Measurements from ENCODE around the gene INTS14.

Gene INTS14

GRCh38 chr15:65638681-65639089 lies 27.8 kb upstream of the INTS14 start:
- TF ChIP-seq EZH2phosphoT487 (conservative IDR thresholded peaks at IDR 0.05; ENCODE audit: low read length) (no peak), CTCF (IDR thresholded peaks at IDR 0.05; ENCODE audit: insufficient read depth, low read length, poor library complexity, severe bottlenecking) (peak; percentile 80)

GRCh38 chr15:65638109-65638508 lies 27.2 kb upstream of the INTS14 start:
- H3K36me3 ChIP-seq (ENCODE audit: low read length) = no peaks in the 10 kb centered on the region
- H3K27ac ChIP-seq (ENCODE audit: low read depth, low read length) = no peak overlapping the region
- H2AFZ ChIP-seq (ENCODE audit: low read depth, low read length, severe bottlenecking) = no peak overlapping the region
- no peaks in the 10 kb centered on the region for H3K9me2 ChIP-seq (replicated peaks; ENCODE audit: insufficient read depth, low read length)
- H3F3A ChIP-seq (ENCODE audit: insufficient read depth) = no peaks in the 10 kb centered on the region
- H4K20me1 ChIP-seq (ENCODE audit: low read depth, low read length) = no peaks in the 10 kb centered on the region
- H3K4me2 ChIP-seq (ENCODE audit: low read depth, low read length, poor library complexity, severe bottlenecking) = no peak overlapping the region
- TF ChIP-seq CTCF (IDR thresholded peaks at IDR 0.05; ENCODE audit: insufficient read depth, low read length, poor library complexity, severe bottlenecking) = no peak
- H3K4me3 ChIP-seq (ENCODE audit: insufficient read depth, low read length, poor library complexity, severe bottlenecking) = no peak overlapping the region
- no peak overlapping the region for H3K9ac ChIP-seq (ENCODE audit: low read length)
- no peaks in the 10 kb centered on the region for H3K9me3 ChIP-seq (ENCODE audit: insufficient read depth, low read length)
- H3K27me3 ChIP-seq (ENCODE audit: low read length) = no peaks in the 10 kb centered on the region
- H3K79me2 ChIP-seq (ENCODE audit: insufficient read depth, low read length) = no peaks in the 10 kb centered on the region

More at GRCh38 chr15:65638681-65639089, 27.8 kb upstream of the INTS14 start:
- H3K9ac ChIP-seq (ENCODE audit: low read length) = peak overlapping the region; percentile 2; the same call in 1 of the 2 replicates
- no peak overlapping the region for H3K4me3 ChIP-seq (ENCODE audit: insufficient read depth, low read length, poor library complexity, severe bottlenecking)
- H3F3A ChIP-seq (ENCODE audit: insufficient read depth) = peaks cover 4% of the 10 kb centered on the region; the same call in 1 of the 2 replicates
- H3K9me2 ChIP-seq (replicated peaks; ENCODE audit: insufficient read depth, low read length) = no peaks in the 10 kb centered on the region
- no peaks in the 10 kb centered on the region for H3K79me2 ChIP-seq (ENCODE audit: insufficient read depth, low read length)
- peak overlapping the region; percentile 25 for H3K4me2 ChIP-seq (ENCODE audit: low read depth, low read length, poor library complexity, severe bottlenecking)
- H3K36me3 ChIP-seq (ENCODE audit: low read length) = no peaks in the 10 kb centered on the region
- H3K27me3 ChIP-seq (ENCODE audit: low read length) = no peaks in the 10 kb centered on the region
- peak overlapping the region; percentile 2; the same call in 1 of the 2 replicates for H3K27ac ChIP-seq (ENCODE audit: low read depth, low read length)
- H2AFZ ChIP-seq (ENCODE audit: low read depth, low read length, severe bottlenecking) = no peak overlapping the region
- no peaks in the 10 kb centered on the region for H3K9me3 ChIP-seq (ENCODE audit: insufficient read depth, low read length)
- no peaks in the 10 kb centered on the region for H4K20me1 ChIP-seq (ENCODE audit: low read depth, low read length)

- Histone ChIP-seq H4K20me1 (ENCODE audit: low read depth, low read length) (no peaks in the 10 kb centered on the region), H3K4me3 (ENCODE audit: insufficient read depth, low read length, poor library complexity, severe bottlenecking) (no peak overlapping the region), H3K9ac (ENCODE audit: low read length) (no peak overlapping the region), H3K27ac (ENCODE audit: low read depth, low read length) (no peak overlapping the region), H3K9me3 (ENCODE audit: insufficient read depth, low read length) (no peaks in the 10 kb centered on the region), H3F3A (ENCODE audit: insufficient read depth) (no peaks in the 10 kb centered on the region), H3K79me2 (ENCODE audit: insufficient read depth, low read length) (no peaks in the 10 kb centered on the region), H3K36me3 (ENCODE audit: low read length) (no peaks in the 10 kb centered on the region), H3K27me3 (ENCODE audit: low read length) (no peaks in the 10 kb centered on the region), H3K9me2 (replicated peaks; ENCODE audit: insufficient read depth, low read length) (no peaks in the 10 kb centered on the region), H3K4me2 (ENCODE audit: low read depth, low read length, poor library complexity, severe bottlenecking) (no peak overlapping the region), H2AFZ (ENCODE audit: low read depth, low read length, severe bottlenecking) (no peak overlapping the region)
- TF ChIP-seq EZH2phosphoT487 (conservative IDR thresholded peaks at IDR 0.05; ENCODE audit: low read length) (no peak), CTCF (IDR thresholded peaks at IDR 0.05; ENCODE audit: insufficient read depth, low read length, poor library complexity, severe bottlenecking) (no peak)
Measured at GRCh38 chr15:65634356-65634755, 23.4 kb upstream of the INTS14 start.
